Measurements from ENCODE around the gene DUSP10.

GRCh38 chr1:221667504-221667903, 74.4 kb downstream of the DUSP10 start:
- TF ChIP-seq, protein P1, sequence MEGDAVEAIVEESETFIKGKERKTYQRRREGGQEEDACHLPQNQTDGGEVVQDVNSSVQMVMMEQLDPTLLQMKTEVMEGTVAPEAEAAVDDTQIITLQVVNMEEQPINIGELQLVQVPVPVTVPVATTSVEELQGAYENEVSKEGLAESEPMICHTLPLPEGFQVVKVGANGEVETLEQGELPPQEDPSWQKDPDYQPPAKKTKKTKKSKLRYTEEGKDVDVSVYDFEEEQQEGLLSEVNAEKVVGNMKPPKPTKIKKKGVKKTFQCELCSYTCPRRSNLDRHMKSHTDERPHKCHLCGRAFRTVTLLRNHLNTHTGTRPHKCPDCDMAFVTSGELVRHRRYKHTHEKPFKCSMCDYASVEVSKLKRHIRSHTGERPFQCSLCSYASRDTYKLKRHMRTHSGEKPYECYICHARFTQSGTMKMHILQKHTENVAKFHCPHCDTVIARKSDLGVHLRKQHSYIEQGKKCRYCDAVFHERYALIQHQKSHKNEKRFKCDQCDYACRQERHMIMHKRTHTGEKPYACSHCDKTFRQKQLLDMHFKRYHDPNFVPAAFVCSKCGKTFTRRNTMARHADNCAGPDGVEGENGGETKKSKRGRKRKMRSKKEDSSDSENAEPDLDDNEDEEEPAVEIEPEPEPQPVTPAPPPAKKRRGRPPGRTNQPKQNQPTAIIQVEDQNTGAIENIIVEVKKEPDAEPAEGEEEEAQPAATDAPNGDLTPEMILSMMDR (IDR thresholded peaks at IDR 0.05; ENCODE audit: insufficient read depth, low read length), result no peak
- no peak for TF ChIP-seq GABPA (IDR thresholded peaks at IDR 0.05; ENCODE audit: low read depth)
- no peak for TF ChIP-seq POLR2AphosphoS5 (IDR thresholded peaks at IDR 0.05; ENCODE audit: low read depth)
- TF ChIP-seq, protein P2, sequence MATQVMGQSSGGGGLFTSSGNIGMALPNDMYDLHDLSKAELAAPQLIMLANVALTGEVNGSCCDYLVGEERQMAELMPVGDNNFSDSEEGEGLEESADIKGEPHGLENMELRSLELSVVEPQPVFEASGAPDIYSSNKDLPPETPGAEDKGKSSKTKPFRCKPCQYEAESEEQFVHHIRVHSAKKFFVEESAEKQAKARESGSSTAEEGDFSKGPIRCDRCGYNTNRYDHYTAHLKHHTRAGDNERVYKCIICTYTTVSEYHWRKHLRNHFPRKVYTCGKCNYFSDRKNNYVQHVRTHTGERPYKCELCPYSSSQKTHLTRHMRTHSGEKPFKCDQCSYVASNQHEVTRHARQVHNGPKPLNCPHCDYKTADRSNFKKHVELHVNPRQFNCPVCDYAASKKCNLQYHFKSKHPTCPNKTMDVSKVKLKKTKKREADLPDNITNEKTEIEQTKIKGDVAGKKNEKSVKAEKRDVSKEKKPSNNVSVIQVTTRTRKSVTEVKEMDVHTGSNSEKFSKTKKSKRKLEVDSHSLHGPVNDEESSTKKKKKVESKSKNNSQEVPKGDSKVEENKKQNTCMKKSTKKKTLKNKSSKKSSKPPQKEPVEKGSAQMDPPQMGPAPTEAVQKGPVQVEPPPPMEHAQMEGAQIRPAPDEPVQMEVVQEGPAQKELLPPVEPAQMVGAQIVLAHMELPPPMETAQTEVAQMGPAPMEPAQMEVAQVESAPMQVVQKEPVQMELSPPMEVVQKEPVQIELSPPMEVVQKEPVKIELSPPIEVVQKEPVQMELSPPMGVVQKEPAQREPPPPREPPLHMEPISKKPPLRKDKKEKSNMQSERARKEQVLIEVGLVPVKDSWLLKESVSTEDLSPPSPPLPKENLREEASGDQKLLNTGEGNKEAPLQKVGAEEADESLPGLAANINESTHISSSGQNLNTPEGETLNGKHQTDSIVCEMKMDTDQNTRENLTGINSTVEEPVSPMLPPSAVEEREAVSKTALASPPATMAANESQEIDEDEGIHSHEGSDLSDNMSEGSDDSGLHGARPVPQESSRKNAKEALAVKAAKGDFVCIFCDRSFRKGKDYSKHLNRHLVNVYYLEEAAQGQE (IDR thresholded peaks at IDR 0.05; ENCODE audit: insufficient replicate concordance, low read depth), result no peak
- TF ChIP-seq SPI1 (IDR thresholded peaks at IDR 0.05; ENCODE audit: borderline replicate concordance, low read depth), result no peak

Data from HL-60 (cell line).